ENCODE data around the gene BLOC1S4.

- TF ChIP-seq LEF1 (IDR thresholded peaks at IDR 0.05; ENCODE audit: borderline replicate concordance) (no peak), FOXA1 (IDR thresholded peaks at IDR 0.05) (no peak), L3MBTL2 (conservative IDR thresholded peaks at IDR 0.05) (no peak), SP1 (IDR thresholded peaks at IDR 0.05) (no peak), PKNOX1 (IDR thresholded peaks at IDR 0.05) (no peak), SUZ12 (IDR thresholded peaks at IDR 0.05) (no peak), TARDBP (IDR thresholded peaks at IDR 0.05) (no peak), FOXM1 (IDR thresholded peaks at IDR 0.05; ENCODE audit: borderline replicate concordance) (no peak), NFRKB (IDR thresholded peaks at IDR 0.05) (no peak), FOXK2 (IDR thresholded peaks at IDR 0.05) (no peak), ZNF384 (IDR thresholded peaks at IDR 0.05) (no peak), BHLHE40 (IDR thresholded peaks at IDR 0.05; ENCODE audit: borderline replicate concordance) (no peak), ELF4 (IDR thresholded peaks at IDR 0.05) (no peak)
These were observed 12.2 kb upstream of the BLOC1S4 start for GRCh38 chr4:6703786-6704185.
